HG03439 (cell line): ENCODE data around the gene CDKN1B.

ENCODE experiments used
- ATAC-seq: cut with Tn5 transposase; IDR thresholded peaks from one replicate; pipeline ENCODE4 v1.9.1; 2021; ENCODE audit warnings: mild to moderate bottlenecking, moderate library complexity; ENCODE audit not compliant: unreplicated experiment

CDKN1B gene

GRCh38 chr12:12700254-12700653 lies 16.9 kb upstream of the CDKN1B start:
- ATAC-seq: no peak

- no peak for ATAC-seq
Measured at GRCh38 chr12:12701457-12701856, 15.7 kb upstream of the CDKN1B start.

GRCh38 chr12:12704593-12705230 lies 12.5 kb upstream of the CDKN1B start:
- peak; percentile 65 for ATAC-seq

GRCh38 chr12:12705838-12706520 lies 11.2 kb upstream of the CDKN1B start:
- no peak for ATAC-seq

- no peak for ATAC-seq
Measured at GRCh38 chr12:12713932-12714275, 3.3 kb upstream of the CDKN1B start.

GRCh38 chr12:12714276-12715021 lies 2.7 kb upstream of the CDKN1B start:
- ATAC-seq: no peak

- no peak for ATAC-seq
Measured at GRCh38 chr12:12715128-12715458, 2.1 kb upstream of the CDKN1B start.

GRCh38 chr12:12715459-12716150 lies 1.6 kb upstream of the CDKN1B start:
- ATAC-seq: no peak

- ATAC-seq: no peak
Measured at GRCh38 chr12:12716151-12716792, 896 bp upstream of the CDKN1B start.

GRCh38 chr12:12717586-12718380 lies 615 bp downstream of the CDKN1B start:
- ATAC-seq: no peak

GRCh38 chr12:12718381-12718759 lies 1.2 kb downstream of the CDKN1B start:
- ATAC-seq: no peak

GRCh38 chr12:12718853-12719252 lies 1.7 kb downstream of the CDKN1B start:
- ATAC-seq: no peak

GRCh38 chr12:12719496-12719895 lies 2.3 kb downstream of the CDKN1B start:
- ATAC-seq: no peak

GRCh38 chr12:12720052-12720451 lies 2.9 kb downstream of the CDKN1B start:
- no peak for ATAC-seq

- ATAC-seq: no peak
Measured at GRCh38 chr12:12720672-12721161, 3.5 kb downstream of the CDKN1B start.

- no peak for ATAC-seq
Measured at GRCh38 chr12:12721176-12721751, 4.1 kb downstream of the CDKN1B start.

GRCh38 chr12:12721814-12722434 lies 4.8 kb downstream of the CDKN1B start:
- ATAC-seq: no peak

- ATAC-seq: no peak
Measured at GRCh38 chr12:12722435-12723148, 5.4 kb downstream of the CDKN1B start.

GRCh38 chr12:12723149-12723680 lies 6.0 kb downstream of the CDKN1B start:
- no peak for ATAC-seq
